Activated CD8-positive, alpha-beta memory T cell treated with anti-CD3 and anti-CD28 coated beads, Interleukin-2, amount 50 U/mL, for 24 hours (primary cell): ENCODE results near the gene IFFO2.

Source experiments
- DNase-seq: peaks from one replicate; pipeline ENCODE4 v3.0.0-alpha.2; 2020; ENCODE audit errors: extremely low read depth

The IFFO2 gene

DNA sequence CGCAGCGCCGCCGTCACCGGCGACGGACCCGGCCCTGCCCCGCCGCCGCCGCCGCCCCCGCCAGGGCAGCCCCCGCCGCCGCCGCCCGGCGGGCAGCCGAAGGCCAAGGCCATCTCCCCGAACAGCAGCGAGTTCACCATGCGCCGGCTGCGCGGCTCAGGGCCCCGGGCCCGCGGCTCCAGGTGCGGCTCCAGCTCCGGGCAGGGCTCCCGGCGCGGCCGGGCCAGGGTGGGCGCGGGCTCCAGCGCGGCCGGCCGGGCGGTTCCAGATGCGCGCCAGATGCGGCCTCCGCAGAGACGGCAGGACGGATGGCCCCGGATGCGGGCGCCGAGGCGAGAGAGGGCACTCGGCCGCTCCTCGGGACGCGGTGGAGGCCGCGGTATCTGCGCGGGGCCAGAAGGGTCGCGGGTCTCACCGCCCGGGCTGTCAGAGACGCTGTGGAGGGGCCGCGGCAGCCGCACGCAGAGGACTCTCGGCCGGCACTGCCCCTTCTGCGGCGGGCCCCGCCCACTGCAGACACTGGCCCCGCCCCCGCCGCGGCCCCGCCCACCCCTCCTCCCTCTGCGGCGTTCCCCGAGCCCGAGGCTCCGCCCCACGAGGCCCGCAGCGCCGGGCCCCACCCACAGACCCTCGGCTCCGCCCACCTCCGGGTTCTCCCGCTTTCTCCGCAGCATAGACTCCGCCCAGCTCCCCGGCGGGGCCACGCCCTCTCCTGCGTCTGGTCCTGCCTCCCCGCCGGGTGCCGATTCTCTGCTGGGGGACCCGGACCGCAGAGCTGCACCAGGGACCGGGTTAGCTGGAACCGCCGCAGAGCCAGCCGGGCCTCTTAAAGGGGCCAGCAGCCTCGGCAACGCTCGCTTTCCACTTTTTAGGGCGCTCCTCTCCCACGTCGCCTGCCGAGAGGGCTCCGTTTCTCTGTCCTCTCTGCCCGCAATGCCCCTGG lies at the start of gene IFFO2:
IFFO2 (minus strand) TSS at position 484 of the 943 bp plus-strand sequence; CDS start at position 140, 344 bp downstream.
- peak; percentile 95 for DNase-seq

DNA sequence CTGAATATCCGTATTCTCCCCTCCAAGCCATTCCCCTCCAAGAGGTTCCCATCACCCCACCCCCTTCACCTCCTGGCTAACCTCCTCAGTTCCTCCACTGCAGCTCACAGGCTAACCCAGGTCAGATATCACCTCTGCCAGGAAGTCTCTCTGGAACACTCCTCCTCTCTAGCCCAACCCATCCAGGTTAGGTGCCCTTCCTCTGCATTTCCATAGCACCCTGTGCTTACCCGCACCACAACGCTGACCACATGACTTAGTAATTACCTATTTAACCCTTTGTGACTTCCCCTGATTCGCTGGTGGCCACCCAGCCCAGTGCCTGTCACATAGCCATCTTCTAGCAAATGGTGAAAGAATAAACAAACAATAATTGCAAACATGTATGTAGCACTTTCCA lies 49.5 kb upstream of the IFFO2 start:
- no peak for DNase-seq

DNA sequence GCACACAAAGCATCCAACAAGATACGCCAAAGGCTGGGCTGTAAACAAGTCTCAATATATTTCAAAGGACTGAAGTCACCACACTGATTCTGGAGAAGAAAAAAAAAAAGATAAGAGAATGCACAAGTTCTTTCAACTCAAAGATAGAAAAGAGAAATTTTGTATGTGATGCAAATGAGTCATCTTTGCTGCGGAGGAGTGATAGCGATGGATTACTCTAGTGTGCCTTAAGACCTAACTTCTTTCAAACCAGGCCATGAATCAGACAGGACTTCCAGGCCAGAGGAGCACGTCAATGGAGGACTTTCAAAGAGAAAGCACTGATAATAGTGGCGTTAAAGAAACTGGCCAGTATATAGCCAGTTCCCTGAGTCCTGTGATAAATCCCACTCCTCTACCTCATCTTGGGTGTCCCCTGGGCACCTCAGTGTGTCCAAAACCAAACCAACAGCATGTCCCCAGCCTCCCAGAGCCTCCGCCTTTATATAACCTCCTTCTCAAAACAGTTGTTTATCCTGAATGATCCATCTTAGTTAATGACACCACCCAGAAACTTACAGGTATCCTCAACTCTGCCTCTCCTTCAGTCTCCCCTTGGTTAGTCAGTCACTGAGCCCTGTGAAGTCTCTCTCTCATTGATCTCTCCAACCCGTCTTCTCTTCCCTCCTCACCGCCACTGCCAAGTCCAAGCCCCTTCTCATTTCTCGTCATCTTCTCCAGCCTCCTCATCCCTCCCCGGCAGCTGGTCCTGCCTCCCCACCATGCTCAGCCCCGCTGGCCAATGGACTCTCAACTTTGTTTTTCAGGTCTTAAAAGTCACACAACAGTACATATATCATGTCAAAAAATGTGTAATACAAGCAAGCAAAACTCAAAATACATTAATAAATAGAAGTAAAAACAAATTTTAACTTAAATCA lies 47.2 kb upstream of the IFFO2 start:
- no peak for DNase-seq

DNA sequence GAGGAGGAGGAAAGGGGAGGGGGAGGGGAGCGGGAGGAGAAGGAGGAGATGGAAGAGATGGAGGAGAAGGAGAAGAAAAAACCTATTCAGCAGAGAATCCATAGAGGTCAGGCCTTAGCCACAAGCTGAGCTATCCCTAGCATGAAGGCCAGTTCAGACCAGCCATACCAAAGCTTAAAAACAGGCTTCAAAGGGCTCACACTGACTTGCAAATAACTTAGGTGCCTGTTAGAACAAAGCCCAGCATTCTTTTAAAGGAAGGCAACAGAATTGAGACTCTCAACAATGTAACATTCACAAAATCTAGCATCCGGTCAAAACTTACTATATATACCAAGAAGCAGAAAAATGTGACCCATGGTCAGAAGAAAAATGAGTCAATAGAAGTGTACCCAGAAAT lies 43.6 kb upstream of the IFFO2 start:
- DNase-seq, result no peak

DNA sequence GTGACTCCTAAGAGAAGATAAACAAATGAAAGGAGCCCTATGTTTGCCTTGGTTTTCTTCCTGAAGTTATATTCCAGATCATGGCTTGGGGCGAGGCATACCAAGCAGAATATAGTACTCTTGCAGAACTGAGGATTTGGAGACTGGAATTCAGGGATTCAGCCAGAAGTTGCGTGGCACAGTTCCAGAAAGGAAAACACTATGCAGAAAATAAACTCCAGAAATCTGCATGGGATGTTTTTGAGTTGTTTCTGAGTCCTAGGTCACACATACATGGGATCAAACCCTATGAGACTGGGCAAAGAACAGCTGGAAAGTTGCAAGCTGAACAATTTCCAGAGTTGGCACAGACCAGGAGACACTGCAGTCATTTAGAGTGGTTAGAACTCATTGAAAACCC lies 42.9 kb upstream of the IFFO2 start:
- no peak for DNase-seq

DNA sequence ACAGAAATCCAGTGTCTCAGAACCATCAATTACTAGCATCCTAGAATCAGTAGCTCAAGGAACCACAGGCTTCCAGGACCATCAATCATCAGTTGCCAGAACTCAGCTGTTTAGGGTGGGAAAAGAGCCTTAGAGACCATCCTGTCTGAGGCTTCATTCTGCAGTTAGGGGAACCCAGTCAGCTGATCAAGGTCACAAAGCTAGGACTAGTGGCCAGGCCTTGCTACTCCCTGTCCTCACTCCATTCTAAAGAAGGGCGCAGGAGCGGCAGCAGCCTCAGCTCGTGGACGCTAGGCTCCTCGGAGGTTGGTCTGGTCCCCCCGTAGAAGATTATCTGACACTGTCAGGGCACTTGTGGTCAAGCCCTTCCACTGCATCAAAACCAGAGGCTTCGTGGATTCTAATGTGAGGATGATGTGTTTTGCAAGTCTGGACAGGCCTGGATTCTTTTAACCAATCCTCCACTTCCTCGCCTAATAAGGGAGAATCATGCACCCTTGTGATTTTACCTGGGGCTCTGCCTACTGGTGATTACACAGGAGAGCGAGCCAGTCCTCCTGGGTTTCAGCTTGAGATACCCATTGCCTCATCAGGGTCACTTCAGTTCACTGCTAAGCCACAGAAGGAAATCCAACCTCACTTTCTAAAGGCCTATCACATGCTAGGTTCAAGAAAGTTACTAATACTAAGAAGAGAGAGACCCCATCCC lies 41.7 kb upstream of the IFFO2 start:
- no peak for DNase-seq

DNA sequence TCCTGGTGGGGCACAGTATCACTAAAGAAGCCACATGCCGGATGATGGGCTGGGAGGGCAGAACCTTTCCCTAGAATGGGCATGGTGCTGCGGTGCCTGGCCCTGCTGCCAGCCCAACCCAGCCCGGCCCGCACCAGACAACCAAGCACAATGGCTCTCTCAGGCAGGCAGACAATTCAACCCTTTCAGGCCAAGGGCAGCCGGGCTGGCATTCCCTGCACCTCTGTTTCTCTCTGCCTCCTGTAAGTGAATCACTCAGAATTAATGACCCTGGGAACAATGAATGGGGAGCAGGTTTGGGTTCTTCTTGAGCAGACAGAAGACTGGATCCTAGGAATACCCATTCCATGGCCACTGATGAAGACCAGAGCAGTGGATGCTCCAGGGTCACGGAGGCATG lies 41.0 kb upstream of the IFFO2 start:
- no peak for DNase-seq

DNA sequence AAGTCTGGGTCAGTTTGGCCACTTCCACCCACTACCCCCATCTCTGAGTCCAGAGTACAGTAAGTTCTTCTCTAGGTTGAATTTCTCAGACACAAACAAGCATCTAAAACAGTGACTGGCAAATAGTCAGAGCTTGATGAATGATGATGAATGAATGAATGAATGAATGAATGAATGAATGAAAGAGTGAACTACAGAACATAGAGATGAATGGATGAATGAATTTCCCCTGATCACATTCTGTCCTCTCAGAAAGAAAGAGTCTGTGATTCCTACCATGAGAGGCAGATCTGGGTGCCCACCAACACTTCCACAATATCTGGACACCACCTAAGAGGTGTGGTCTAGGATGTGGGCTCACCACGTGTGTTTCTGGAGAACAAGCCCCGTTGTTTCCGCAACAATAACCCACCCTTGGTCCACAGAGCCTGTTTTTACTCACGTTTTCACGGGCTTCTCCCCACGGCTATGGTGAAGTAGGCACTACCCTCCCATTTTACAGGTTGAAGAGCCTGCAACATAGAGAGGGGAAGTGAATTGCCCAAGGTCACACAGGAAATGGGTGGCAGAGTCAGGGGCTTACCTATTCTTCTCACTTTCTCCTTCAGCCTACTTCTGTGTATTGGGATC lies 40.2 kb upstream of the IFFO2 start:
- DNase-seq, result no peak

DNA sequence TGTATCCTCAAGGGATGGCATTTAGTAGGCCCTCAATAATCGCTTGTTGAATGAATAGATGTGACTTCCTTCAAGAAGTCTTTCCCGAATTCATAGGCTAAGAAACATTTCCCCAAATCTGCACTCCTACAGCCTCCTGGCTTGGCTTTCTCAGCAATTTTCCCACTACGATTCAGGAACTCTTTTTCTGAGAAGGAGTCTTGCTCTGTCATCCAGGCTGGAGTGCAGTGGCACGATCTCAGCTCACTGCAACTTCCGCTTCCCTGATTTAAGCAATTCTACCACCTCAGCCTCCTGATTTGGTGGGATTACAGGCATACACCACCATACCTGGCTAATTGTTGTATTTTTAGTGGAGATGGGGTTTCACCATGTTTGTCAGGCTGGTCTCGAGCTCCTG lies 37.9 kb upstream of the IFFO2 start:
- no peak for DNase-seq

DNA sequence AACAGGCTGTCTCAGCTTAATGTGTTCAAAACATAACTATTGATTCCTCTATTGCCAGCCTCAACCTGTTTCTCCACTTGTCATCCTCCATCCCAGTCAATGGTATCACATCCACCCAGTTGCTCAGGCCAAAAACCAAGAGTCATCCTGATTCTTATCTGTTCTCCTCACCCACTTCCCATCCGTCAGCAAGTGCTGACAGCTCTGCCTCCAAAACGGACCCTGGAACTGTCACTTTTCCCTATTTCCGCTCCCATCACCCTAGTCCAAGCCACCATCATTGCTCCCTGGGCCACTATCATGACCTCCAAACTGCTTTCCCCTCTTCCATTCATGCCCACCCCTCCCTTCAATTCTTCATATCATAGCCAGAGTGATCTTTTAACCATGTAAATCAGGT lies 36.2 kb upstream of the IFFO2 start:
- no peak for DNase-seq

DNA sequence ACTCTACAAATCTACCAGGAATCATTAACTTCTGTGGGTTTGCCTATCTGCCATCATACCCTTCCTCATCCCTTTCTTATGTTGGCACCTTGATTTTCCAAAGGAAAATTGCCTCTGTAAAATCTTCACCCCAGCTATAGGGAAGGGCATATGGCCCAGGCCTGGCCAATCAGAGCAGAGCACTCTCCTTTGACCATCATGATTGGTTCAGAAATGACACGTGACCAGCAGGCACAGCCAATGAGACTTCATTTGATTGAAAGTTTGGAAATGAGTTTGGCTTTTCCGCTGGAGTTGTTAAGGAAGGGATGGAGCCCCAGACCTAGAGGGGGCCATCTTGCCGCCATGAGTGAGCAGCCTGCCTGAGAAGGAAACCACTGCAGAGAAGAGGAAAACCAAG lies 35.1 kb upstream of the IFFO2 start:
- no peak for DNase-seq

DNA sequence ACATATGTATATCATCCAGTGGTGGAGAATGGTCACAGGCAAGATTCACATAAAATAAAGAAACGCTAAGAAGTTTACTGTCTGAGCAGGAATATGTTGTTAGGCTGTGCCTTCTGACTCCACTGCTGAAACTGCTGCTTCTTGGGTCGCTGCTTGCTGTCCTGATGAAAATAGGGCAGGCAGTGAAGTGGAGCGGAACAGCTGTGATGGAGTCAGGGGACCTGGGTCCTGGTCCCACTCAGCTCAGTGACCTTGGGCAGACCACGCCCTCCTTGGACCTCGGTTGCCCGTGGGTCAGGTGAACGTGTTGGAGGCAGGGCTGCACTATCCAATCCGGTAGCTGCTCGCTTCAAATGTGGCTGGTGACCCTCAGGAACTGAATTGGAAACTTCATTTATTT lies 33.4 kb upstream of the IFFO2 start:
- DNase-seq, result no peak

DNA sequence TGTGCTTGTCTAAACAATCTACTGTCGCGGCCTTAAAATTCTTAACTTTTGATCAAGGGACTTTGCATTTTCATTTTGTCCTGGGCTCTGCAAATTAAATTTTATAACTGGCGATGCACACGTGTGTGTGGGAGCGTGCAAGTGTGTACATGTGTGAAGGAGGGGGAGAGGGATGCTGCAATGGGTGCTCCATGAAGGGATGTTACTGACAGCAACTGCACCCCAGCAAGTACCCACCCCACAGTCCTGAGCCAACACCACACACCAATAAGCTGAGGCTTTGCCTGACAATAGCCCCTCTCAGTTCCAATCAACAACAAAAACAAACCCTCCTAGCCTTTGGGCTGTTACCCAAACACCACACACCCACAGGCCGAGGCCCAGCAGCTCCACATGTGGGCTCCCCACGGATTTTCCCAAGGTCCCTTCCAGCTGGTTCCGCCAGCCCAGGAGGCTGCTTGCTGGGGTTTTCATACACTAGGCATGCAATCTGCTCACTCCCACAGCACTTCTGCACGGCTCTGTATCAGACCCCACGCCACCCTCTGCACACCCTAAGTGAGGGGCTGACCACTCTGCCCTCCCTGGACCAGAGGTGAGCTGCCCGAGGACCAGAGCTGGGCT lies 32.8 kb upstream of the IFFO2 start:
- no peak for DNase-seq

DNA sequence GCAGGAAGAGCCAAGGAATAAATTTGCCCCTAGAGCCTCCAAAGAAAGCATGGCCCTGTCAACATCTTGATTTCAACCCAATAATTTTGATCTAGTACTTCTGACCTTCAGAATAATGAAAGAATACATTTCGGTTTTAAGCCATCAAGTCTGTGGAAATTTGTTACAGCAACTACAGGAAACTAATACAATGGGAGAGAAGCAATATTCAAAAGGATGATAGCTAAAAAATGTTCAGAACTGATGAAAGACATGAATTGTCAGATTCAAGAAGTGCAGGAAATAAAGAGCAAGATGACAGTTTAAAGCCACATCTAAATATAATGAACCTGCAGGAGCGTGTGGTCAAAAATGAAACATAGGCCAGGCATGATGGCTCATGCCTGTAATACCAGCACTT lies 24.8 kb upstream of the IFFO2 start:
- DNase-seq, result no peak

DNA sequence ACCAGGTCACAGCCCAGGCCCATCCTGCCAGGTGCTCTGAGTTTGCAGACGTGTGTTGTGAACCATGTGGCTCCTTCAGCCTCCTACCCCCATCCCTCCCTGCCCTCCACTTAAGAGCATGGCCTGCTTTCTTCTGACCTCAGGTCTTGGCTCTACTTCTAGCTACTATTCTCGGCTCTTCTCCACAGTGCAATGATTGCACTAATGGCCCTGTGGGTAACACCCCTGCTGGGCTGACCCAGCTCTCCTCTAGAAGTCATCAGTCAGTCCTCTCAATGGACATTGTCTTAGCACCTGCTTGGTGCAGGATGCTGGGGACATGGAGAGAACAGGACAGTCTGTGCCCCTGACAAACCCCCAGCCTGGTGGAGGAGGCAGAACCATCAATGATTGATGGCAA lies 22.2 kb upstream of the IFFO2 start:
- no peak for DNase-seq

DNA sequence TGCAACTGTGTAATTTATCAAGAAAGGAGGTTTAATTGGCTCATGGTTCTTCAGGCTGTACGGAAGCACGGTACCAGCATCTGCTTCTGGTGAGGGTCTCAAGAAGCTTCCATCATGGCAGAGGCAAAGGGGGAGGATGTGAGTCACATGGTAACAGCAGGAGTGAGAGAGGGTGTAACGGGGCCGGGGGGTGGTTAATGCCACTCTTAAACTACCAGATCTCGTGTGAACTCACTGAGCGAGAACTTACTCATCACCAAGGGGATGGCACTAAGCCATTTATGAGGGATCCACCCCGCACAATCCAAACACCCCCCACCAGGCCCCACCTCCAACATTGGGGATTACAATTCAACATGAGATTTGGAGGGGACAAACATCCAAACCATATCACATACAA lies 21.0 kb upstream of the IFFO2 start:
- DNase-seq, result no peak

DNA sequence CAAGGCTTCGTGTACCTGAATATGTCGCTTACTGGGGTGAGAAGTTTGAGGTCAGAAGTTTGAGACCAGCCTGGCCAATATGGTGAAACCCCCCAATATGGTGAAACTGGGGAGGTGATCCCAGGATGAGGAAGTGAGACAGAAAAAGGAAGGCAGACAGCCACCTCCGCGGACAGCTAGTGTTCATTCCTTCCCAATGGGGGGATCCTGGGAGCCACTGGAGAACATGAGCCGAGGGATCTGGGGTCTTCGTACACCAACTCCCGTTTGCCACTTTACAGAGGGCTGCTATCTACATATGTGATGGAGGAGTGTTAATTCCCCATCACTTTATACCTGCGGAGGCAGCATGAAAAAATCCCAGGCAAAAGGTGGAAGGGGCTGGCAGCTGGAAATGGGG lies 19.6 kb upstream of the IFFO2 start:
- no peak for DNase-seq

DNA sequence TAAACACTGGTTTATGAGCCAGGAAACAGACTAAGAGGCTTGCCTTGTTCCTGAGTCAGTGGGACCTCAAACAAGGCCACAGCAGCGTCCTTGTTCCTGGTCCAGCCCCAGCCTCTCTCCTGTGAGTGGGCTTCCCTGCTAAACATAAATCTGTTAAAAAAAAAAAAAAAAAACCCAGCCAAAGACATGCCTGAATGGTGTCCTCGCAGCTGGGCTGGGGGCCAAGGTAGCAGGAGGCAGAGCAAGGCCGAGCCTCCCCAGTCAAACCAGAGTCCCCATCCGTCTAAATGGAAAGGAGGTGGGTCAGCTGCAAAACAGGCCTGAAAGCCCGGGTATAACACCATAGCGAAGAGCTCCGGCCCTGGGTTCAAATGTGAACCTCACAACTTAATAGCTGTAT lies 18.1 kb upstream of the IFFO2 start:
- no peak for DNase-seq

DNA sequence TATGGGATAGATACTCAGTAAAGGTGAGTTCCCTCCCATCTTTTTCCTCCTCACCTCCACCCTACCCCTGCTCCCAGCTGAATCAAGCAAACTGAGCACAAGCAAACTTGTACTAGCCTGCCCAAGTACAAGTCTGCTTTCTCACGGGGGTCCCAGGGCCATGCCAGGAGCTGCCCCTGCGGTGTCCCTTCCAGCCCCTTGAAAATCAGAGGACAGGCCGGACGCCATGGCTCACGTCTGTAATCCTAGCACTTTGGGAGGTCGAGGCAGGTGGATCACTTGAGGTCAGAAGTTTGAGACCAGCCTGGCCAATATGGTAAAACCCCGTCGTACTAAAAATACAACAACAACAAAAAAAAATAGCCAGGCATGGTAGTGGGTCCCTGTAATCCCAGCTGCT lies 17.5 kb upstream of the IFFO2 start:
- DNase-seq, result no peak

DNA sequence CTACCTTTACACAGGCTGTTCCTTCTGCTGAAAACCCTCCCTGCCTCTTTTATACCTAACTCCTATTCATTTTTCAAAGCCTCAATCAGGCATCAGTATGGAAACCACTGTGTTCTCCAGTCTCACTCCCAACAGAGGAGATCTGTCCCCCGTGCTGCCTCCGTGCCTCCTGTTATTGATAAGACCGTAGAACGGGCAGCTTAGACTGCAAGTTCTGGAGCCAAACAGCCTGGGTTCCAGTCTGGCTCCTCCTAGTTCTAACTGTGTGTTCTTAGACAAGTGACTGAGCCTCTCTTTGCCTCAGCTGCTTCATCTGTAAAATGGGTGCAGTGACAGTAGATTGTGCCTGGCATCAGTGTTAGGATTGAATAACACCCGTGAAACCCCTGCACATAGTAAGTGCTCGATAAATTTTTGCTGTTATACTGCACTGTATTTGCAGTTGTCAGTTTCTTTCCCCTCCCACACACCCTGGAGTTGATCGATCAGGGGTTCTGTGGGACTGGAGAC lies 17.0 kb upstream of the IFFO2 start:
- no peak for DNase-seq

DNA sequence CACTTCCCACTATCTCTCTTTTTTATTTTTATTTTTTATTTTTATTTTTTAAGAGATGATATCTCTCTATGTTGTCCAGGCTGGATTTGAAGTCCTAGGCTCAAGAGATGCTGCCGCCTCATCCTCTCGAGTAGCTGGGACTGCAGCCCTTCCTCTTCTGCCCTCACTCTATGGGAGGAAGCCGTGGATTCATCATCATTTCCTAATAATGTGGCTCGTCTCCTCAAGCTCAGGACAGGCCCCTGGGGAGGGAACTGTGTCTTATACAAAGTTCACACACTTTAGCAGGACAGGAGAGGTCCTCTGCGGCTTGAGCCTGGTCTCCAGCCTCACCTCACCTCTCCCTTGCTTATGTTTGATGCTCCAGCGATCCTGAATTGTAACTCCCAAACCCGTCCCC lies 16.5 kb upstream of the IFFO2 start:
- DNase-seq, result no peak
